PC-3 (cell line): Measurements from ENCODE around the gene CLDND1. TPM values are rescaled to one million over a fixed set of nuclear protein-coding genes. Genes with fewer than 3 reads are reported as not detected.

Experiments
- ATAC-seq: fragments of 200-7000 bp; cut with Tn5 transposase; 2 replicates; pipeline ENCODE4 v1.9.1; 2020; ENCODE audit warnings: mild to moderate bottlenecking, moderate library complexity
- BruUV-seq: library from RNA; stranded (reverse); fragments of 400-500 nt; replicated peaks from 2 replicates; lab custom pipeline; 2021; lab: Mats Ljungman, UMichigan
- CTCF ChIA-PET: fragments of 300-600 bp; sonication (Branson Sonifier 250); formaldehyde crosslinking; loops from one replicate; lab custom pipeline; 2022; ENCODE audit warnings: antibody characterized with exemption; lab: Charles Lee
- POLR2A ChIA-PET: fragments of 300-600 bp; sonication (Branson Sonifier 250); formaldehyde crosslinking; loops from one replicate; lab custom pipeline; 2022; ENCODE audit warnings: antibody characterized with exemption; ENCODE audit not compliant: unreplicated experiment; lab: Charles Lee
- DNase-seq: peaks from one replicate; pipeline ENCODE4 v3.0.0-alpha.2; 2015
- H2AFZ ChIP-seq: fragments of 300-600 bp; sonication (generic); 2 replicates; pipeline ENCODE4 v1.6.0; 2016; ENCODE audit warnings: antibody characterized with exemption, low read length
- H3F3A ChIP-seq: fragments of 300-600 bp; sonication (generic); one replicate; pipeline ENCODE4 v1.6.0; 2017; ENCODE audit warnings: antibody characterized with exemption, low read length, control low read depth, mild to moderate bottlenecking; ENCODE audit not compliant: unreplicated experiment
- H3K27ac ChIP-seq: fragments of 300-600 bp; sonication (generic); 2 replicates; pipeline ENCODE4 v1.5.1; 2016; ENCODE audit warnings: mild to moderate bottlenecking, low read length
- H3K27me3 ChIP-seq: fragments of 300-600 bp; sonication (generic); 2 replicates; pipeline ENCODE4 v1.6.1; 2016; ENCODE audit warnings: low read length, mixed read lengths
- H3K36me3 ChIP-seq: fragments of 300-600 bp; sonication (generic); 2 replicates; pipeline ENCODE4 v1.6.1; 2016; ENCODE audit warnings: low read depth, mixed run types, low read length, mixed read lengths
- H3K4me1 ChIP-seq: fragments of 300-600 bp; sonication (generic); 2 replicates; pipeline ENCODE4 v1.5.1; 2016; ENCODE audit warnings: low read length; ENCODE audit not compliant: insufficient read depth
- H3K4me2 ChIP-seq: fragments of 300-600 bp; sonication (generic); 2 replicates; pipeline ENCODE4 v1.6.0; 2016; ENCODE audit warnings: low read length
- H3K4me3 ChIP-seq: fragments of 300-600 bp; sonication (generic); 2 replicates; pipeline ENCODE4 v1.5.1; 2016; ENCODE audit warnings: mild to moderate bottlenecking, low read length, mixed read lengths
- H3K79me2 ChIP-seq: fragments of 300-600 bp; sonication (generic); 2 replicates; pipeline ENCODE4 v1.6.1; 2017; ENCODE audit warnings: low read length, mixed read lengths
- H3K9ac ChIP-seq: fragments of 300-600 bp; sonication (generic); 2 replicates; pipeline ENCODE4 v1.6.0; 2016; ENCODE audit warnings: mild to moderate bottlenecking, low read length
- H3K9me2 ChIP-seq: fragments of 300-600 bp; sonication (generic); replicated peaks from 2 replicates; pipeline ENCODE4 v1.6.1; 2016; ENCODE audit warnings: mixed run types, low read length, mixed read lengths
- H3K9me3 ChIP-seq: fragments of 300-600 bp; sonication (generic); 2 replicates; pipeline ENCODE4 v1.6.1; 2016; ENCODE audit warnings: low read length, mixed read lengths
- H4K20me1 ChIP-seq: fragments of 300-600 bp; sonication (generic); 2 replicates; pipeline ENCODE4 v1.6.1; 2016; ENCODE audit warnings: low read length, mixed read lengths
- CTCF ChIP-seq: fragments of 300-600 bp; sonication (generic); conservative IDR thresholded peaks from 2 replicates; pipeline ENCODE4 v1.5.1; 2017; ENCODE audit warnings: antibody characterized with exemption, low read depth, mild to moderate bottlenecking, low read length
- EZH2 ChIP-seq: fragments of 300-600 bp; sonication (generic); IDR thresholded peaks from one replicate; pipeline ENCODE4 v1.6.1; 2017; ENCODE audit warnings: antibody characterized with exemption, mild to moderate bottlenecking, low read length; ENCODE audit not compliant: unreplicated experiment
- EZH2phosphoT487 ChIP-seq: fragments of 300-600 bp; sonication (generic); IDR thresholded peaks from 2 replicates; pipeline ENCODE4 v1.6.1; 2018; ENCODE audit warnings: mild to moderate bottlenecking, antibody characterized with exemption, low read length, borderline replicate concordance
- intact Hi-C: fragments of 100-400 bp; cut with micrococcal nuclease; formaldehyde crosslinking; loops from 2 replicates; pipeline ENCODE4 v1.9.0; 2023
- total RNA-seq: library from RNA; depleted of rRNA; stranded (reverse); fragments of >200 nt; gene quantifications from 2 replicates; pipeline ENCODE4 v1.2.3, GENCODE V29; 2014

CLDND1 gene
- total RNA-seq, 1 experiment from 2014 or later = 81.1 TPM

GRCh38 chr3:98545940-98546339, 23.2 kb upstream of the CLDND1 start:
- Histone ChIP-seq H3K27ac (no peak overlapping the region), H3K9ac (no peak overlapping the region), H3K4me2 (no peak overlapping the region), H3F3A (no peaks in the 10 kb centered on the region), H2AFZ (no peak overlapping the region), H3K9me2 (no peaks in the 10 kb centered on the region), H3K36me3 (no peaks in the 10 kb centered on the region), H3K27me3 (peaks cover 16% of the 10 kb centered on the region), H3K4me3 (no peak overlapping the region), H3K9me3 (no peaks in the 10 kb centered on the region), H3K4me1 (no peaks in the 10 kb centered on the region), H4K20me1 (no peaks in the 10 kb centered on the region), H3K79me2 (no peaks in the 10 kb centered on the region)
- no TSS peak for BruUV-seq
- POLR2A ChIA-PET = no interaction called here
- no peak for DNase-seq
- intact Hi-C loops = loop anchor here (1.0 kb wide), 1 partner anchor 34 kb away; no protein-coding TSS in a partner anchor
- ATAC-seq = no peak
- TF ChIP-seq EZH2phosphoT487 = no peak
- TF ChIP-seq CTCF = no peak
- no peak for TF ChIP-seq EZH2
- CTCF ChIA-PET = no interaction called here

- POLR2A ChIA-PET = no interaction called here
- no peak overlapping the region for H3K9ac ChIP-seq
- CTCF ChIA-PET = no interaction called here
Measured at GRCh38 chr3:98542623-98543022, 19.9 kb upstream of the CLDND1 start.

More at GRCh38 chr3:98542623-98543022, 19.9 kb upstream of the CLDND1 start:
- H3K36me3 ChIP-seq = no peaks in the 10 kb centered on the region
- no peaks in the 10 kb centered on the region for H3K9me2 ChIP-seq
- H3K4me1 ChIP-seq = peaks cover 5% of the 10 kb centered on the region
- intact Hi-C loops = no loop called here
- no peaks in the 10 kb centered on the region for H4K20me1 ChIP-seq
- no peak overlapping the region for H3K27ac ChIP-seq
- no TSS peak for BruUV-seq
- H3K4me3 ChIP-seq = no peak overlapping the region
- H3K9me3 ChIP-seq = no peaks in the 10 kb centered on the region
- H3K27me3 ChIP-seq = peaks cover 5% of the 10 kb centered on the region; the same call in 1 of the 2 replicates
- DNase-seq (no peak), ATAC-seq (no peak)
- TF ChIP-seq CTCF = no peak
- TF ChIP-seq EZH2phosphoT487 = no peak
- TF ChIP-seq EZH2 = no peak
- no peaks in the 10 kb centered on the region for H3F3A ChIP-seq
- no peaks in the 10 kb centered on the region for H3K79me2 ChIP-seq
- H3K4me2 ChIP-seq = no peak overlapping the region
- H2AFZ ChIP-seq = no peak overlapping the region
